Astrocyte (in vitro differentiated cells and primary cell): ENCODE results near the gene TMEM233.

ENCODE experiments used
- CTCF ChIP-seq: IDR thresholded peaks from 2 replicates; pipeline ENCODE4 v1.5.1; 2011; ENCODE audit warnings: low read depth, mild to moderate bottlenecking, inconsistent platforms, low read length, moderate library complexity; ENCODE audit not compliant: insufficient read depth
- EZH2 ChIP-seq: IDR thresholded peaks from 2 replicates; pipeline ENCODE4 v1.6.1; 2012; ENCODE audit warnings: mild to moderate bottlenecking, low read length, inconsistent platforms; ENCODE audit not compliant: insufficient read depth

- TF ChIP-seq CTCF (no peak), EZH2 (no peak)
Measured at GRCh38 chr12:119594399-119594730, 791 bp downstream of the TMEM233 start.
